ENCODE data around the gene ACP2. TPM values are rescaled to one million over a fixed set of nuclear protein-coding genes. Genes with fewer than 3 reads are reported as not detected.
"Not testable (repeated sequence)": the region's sequence is repeated elsewhere in the genome, so short reads cannot be mapped to it uniquely, and the experiment has no call there.

The ACP2 gene
- total RNA-seq, 1 donor from 2014 or later: 52.6 TPM

- DNase-seq: not testable (repeated sequence)
Measured at GRCh38 chr11:47198161-47198560, 50.5 kb downstream of the ACP2 start.

GRCh38 chr11:47192111-47192510 is 56.5 kb downstream of the ACP2 start:
- DNase-seq: no peak

GRCh38 chr11:47191137-47191536 is 57.5 kb downstream of the ACP2 start:
- not testable (repeated sequence) for DNase-seq

Other genes starting within 250 kb of the ACP2 start
- 132 and 177 TPM in 2 replicates for gene ARFGAP2, start 71.9 kb downstream of the ACP2 start, total RNA-seq
- 16.7 and 23.2 TPM in 2 replicates for gene PACSIN3, start 62.4 kb downstream of the ACP2 start, total RNA-seq
- gene DDB2, start 33.8 kb downstream of the ACP2 start, total RNA-seq: 59.2 and 71.9 TPM in 2 replicates
- gene NR1H3, start 9.2 kb upstream of the ACP2 start, total RNA-seq: 34.7 and 36.6 TPM in 2 replicates
- 29.8 and 33.6 TPM in 2 replicates for gene MADD, start 21.3 kb upstream of the ACP2 start, total RNA-seq
- not detected in 2 replicates for gene MYBPC3, start 103.9 kb upstream of the ACP2 start, total RNA-seq
- not detected in 2 replicates for gene SPI1, start 129.7 kb upstream of the ACP2 start, total RNA-seq
- gene SLC39A13, start 159.8 kb upstream of the ACP2 start, total RNA-seq: 72.8 and 78.0 TPM in 2 replicates
- 147 and 248 TPM in 2 replicates for gene PSMC3, start 177.6 kb upstream of the ACP2 start, total RNA-seq
- gene RAPSN, start 200.3 kb upstream of the ACP2 start, total RNA-seq: 0.17 and 0.19 TPM in 2 replicates